ENCODE results near the gene DNAJC21. TPM values are rescaled to one million over a fixed set of nuclear protein-coding genes. Genes with fewer than 3 reads are reported as not detected.
A peak's percentile ranks its signal among the peaks of the same experiment; 100 is the strongest.

DNAJC21 gene
- total RNA-seq, 2 donors from 2014 or later, result 49.6 to 53.5 TPM

DNA sequence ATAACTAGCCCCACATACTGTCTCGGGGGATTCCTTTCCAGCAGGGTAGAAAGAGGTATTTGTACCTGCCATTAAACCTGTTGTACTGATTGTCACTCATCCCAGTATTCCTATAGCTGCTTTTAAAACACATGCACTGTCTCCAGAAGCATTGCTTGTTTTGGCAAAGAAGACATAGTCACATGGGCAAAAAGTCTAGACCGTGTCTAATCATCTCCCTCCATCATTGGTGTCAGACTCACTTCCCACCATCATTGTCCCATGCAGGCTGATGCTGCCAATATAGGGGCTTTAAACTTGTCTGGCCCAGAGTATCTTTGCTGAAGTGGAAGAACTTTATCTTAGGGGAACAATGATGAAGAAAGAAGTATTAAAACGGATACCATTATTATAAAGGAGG lies 12.6 kb downstream of the DNAJC21 start:
- Histone ChIP-seq H3K27me3 (ENCODE audit: control insufficient read depth, insufficient read depth, low read length, poor library complexity, severe bottlenecking) (no peaks in the 10 kb centered on the region), H3K27ac (ENCODE audit: low read depth, low read length) (no peak overlapping the region), H3K4me3 (ENCODE audit: low read length) (no peak overlapping the region), H3K9me3 (ENCODE audit: control insufficient read depth, low read length) (no peaks in the 10 kb centered on the region), H3K9ac (ENCODE audit: extremely low read depth, low read length, poor library complexity, severe bottlenecking) (no peak overlapping the region), H3K4me1 (ENCODE audit: control insufficient read depth, insufficient read depth, low read length) (no peaks in the 10 kb centered on the region), H3K36me3 (ENCODE audit: control insufficient read depth, insufficient read depth, low read length) (peaks cover 90% of the 10 kb centered on the region)
- WGBS, 2 experiments (ENCODE audit: insufficient coverage in 1 of 2, insufficient read length in 1 of 2), result 92 to 93% methylated on average over 3 of the region's 3 CpGs
- TF ChIP-seq, protein P1, sequence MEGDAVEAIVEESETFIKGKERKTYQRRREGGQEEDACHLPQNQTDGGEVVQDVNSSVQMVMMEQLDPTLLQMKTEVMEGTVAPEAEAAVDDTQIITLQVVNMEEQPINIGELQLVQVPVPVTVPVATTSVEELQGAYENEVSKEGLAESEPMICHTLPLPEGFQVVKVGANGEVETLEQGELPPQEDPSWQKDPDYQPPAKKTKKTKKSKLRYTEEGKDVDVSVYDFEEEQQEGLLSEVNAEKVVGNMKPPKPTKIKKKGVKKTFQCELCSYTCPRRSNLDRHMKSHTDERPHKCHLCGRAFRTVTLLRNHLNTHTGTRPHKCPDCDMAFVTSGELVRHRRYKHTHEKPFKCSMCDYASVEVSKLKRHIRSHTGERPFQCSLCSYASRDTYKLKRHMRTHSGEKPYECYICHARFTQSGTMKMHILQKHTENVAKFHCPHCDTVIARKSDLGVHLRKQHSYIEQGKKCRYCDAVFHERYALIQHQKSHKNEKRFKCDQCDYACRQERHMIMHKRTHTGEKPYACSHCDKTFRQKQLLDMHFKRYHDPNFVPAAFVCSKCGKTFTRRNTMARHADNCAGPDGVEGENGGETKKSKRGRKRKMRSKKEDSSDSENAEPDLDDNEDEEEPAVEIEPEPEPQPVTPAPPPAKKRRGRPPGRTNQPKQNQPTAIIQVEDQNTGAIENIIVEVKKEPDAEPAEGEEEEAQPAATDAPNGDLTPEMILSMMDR (conservative IDR thresholded peaks at IDR 0.05), result no peak
- Mint-ChIP-seq H3K27me3 (ENCODE audit: insufficient read depth) (no peaks in the 10 kb centered on the region), H3K9me3 (no peaks in the 10 kb centered on the region), H3K4me1 (no peaks in the 10 kb centered on the region), H3K36me3 (ENCODE audit: low read depth) (peaks cover 64% of the 10 kb centered on the region), H3K27ac (no peak overlapping the region), H3K4me3 (no peak overlapping the region)
- no peak for DNase-seq

DNA sequence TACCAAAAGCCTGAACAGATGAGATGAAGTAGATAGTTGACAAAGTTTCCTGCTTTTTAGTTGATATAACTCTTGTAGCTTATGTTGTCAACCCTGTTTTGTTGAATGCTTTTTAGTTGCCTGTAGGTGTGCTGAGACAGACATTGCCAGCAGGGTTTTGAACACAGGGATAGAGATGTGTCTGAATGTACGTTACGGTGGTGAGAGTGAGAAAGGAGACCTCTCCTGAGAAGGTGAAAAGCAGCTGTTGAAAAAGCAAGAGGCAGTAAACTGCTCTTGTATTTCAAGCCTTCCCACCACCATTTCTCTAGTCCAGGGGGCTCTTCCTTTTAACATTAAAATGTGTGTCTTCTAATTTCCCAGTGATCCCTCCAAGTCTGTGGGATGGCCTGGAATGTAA lies 14.7 kb downstream of the DNAJC21 start:
- no peaks in the 10 kb centered on the region for H3K4me1 ChIP-seq (ENCODE audit: control insufficient read depth, insufficient read depth, low read length)
- Mint-ChIP-seq H3K27me3 (ENCODE audit: insufficient read depth) (no peaks in the 10 kb centered on the region), H3K4me3 (no peak overlapping the region), H3K27ac (peak overlapping the region; percentile 8), H3K4me1 (no peaks in the 10 kb centered on the region), H3K36me3 (ENCODE audit: low read depth) (peaks cover 49% of the 10 kb centered on the region), H3K9me3 (no peaks in the 10 kb centered on the region)
- no peak for DNase-seq
- 98 to 100% methylated on average over 2 of the region's 2 CpGs for WGBS, 2 experiments (ENCODE audit: insufficient coverage in 1 of 2, insufficient read length in 1 of 2)
- no peak overlapping the region for H3K27ac ChIP-seq (ENCODE audit: low read depth, low read length)
- no peak overlapping the region for H3K4me3 ChIP-seq (ENCODE audit: low read length)
- no peaks in the 10 kb centered on the region for H3K9me3 ChIP-seq (ENCODE audit: control insufficient read depth, low read length)
- H3K9ac ChIP-seq (ENCODE audit: extremely low read depth, low read length, poor library complexity, severe bottlenecking), result no peak overlapping the region
- peaks cover 83% of the 10 kb centered on the region for H3K36me3 ChIP-seq (ENCODE audit: control insufficient read depth, insufficient read depth, low read length)
- TF ChIP-seq, protein P1 (conservative IDR thresholded peaks at IDR 0.05), result no peak
- H3K27me3 ChIP-seq (ENCODE audit: control insufficient read depth, insufficient read depth, low read length, poor library complexity, severe bottlenecking), result no peaks in the 10 kb centered on the region

DNA sequence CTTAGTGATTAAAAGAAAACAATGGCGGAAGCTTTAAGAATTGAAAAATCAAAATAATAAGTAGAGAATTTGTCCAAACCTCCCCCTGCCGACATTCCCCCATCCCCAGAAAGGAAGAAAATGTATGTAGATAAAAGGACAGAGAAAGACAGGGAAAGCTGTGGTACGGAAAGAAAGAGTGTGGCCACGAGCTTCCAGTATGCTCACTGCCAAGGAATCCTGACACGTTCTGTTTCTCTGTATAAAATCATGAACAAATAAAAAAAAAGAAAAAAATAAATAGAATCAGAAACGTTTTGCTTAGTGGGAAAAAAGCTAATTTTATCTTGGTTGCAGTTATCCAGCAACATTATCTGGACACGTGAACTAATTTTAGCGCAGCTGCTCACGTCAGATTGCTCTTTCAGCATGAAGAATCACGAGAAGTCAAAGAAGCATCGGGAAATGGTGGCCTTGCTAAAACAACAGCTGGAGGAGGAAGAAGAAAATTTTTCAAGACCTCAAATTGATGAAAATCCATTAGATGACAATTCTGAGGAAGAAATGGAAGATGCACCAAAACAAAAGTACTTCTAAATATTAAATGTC lies 15.2 kb downstream of the DNAJC21 start:
- 94 to 99% methylated on average over 8 to 11 of the region's 11 CpGs for WGBS, 2 experiments (ENCODE audit: insufficient coverage in 1 of 2, insufficient read length in 1 of 2)
- no peaks in the 10 kb centered on the region for H3K27me3 Mint-ChIP-seq (ENCODE audit: insufficient read depth)
- no peaks in the 10 kb centered on the region for H3K9me3 Mint-ChIP-seq
- H3K27me3 ChIP-seq (ENCODE audit: control insufficient read depth, insufficient read depth, low read length, poor library complexity, severe bottlenecking), result no peaks in the 10 kb centered on the region
- TF ChIP-seq, protein P1 (conservative IDR thresholded peaks at IDR 0.05), result no peak
- H3K9ac ChIP-seq (ENCODE audit: extremely low read depth, low read length, poor library complexity, severe bottlenecking), result no peak overlapping the region
- no peaks in the 10 kb centered on the region for H3K4me1 Mint-ChIP-seq
- peak overlapping the region; percentile 8 for H3K27ac Mint-ChIP-seq
- H3K36me3 ChIP-seq (ENCODE audit: control insufficient read depth, insufficient read depth, low read length), result peaks cover 85% of the 10 kb centered on the region
- H3K36me3 Mint-ChIP-seq (ENCODE audit: low read depth), result peaks cover 51% of the 10 kb centered on the region
- DNase-seq, result no peak
- H3K4me1 ChIP-seq (ENCODE audit: control insufficient read depth, insufficient read depth, low read length), result no peaks in the 10 kb centered on the region
- H3K4me3 ChIP-seq (ENCODE audit: low read length), result no peak overlapping the region
- H3K9me3 ChIP-seq (ENCODE audit: control insufficient read depth, low read length), result no peaks in the 10 kb centered on the region
- no peak overlapping the region for H3K27ac ChIP-seq (ENCODE audit: low read depth, low read length)
- no peak overlapping the region for H3K4me3 Mint-ChIP-seq

Data from endodermal cell (in vitro differentiated cells).